RWPE1 (cell line): Measurements from ENCODE around the gene SPATS1.
"Not testable (repeated sequence)": the region's sequence is repeated elsewhere in the genome, so short reads cannot be mapped to it uniquely, and the experiment has no call there.

Experiments used
- CTCF ChIA-PET: fragments of 350-600 bp; sonication (Branson Sonifier 250); formaldehyde crosslinking; extraction: SDS; loops from one replicate; lab custom pipeline; 2021; lab: Yijun Ruan, JAX
- POLR2A ChIA-PET: fragments of 400-600 bp; formaldehyde crosslinking; extraction: SDS; loops from one replicate; lab custom pipeline; 2020; ENCODE audit warnings: antibody characterized with exemption; ENCODE audit not compliant: low non-redundant PET; lab: Yijun Ruan, JAX
- DNase-seq: peaks from one replicate; pipeline ENCODE4 v3.0.0; 2012; ENCODE audit warnings: low spot score
- H3K27ac ChIP-seq: fragments of 450-650 bp; 2 replicates; pipeline ENCODE4 v1.5.1; 2017
- CTCF ChIP-seq: fragments of 450-650 bp; conservative IDR thresholded peaks from 2 replicates; pipeline ENCODE4 v1.5.1; 2017; ENCODE audit warnings: low read depth, mild to moderate bottlenecking

The SPATS1 gene

GRCh38 chr6:44315951-44316350 lies 26.5 kb upstream of the SPATS1 start:
- DNase-seq, result no peak
- no peak for TF ChIP-seq CTCF
- H3K27ac ChIP-seq, result no peak overlapping the region
- ChIA-PET CTCF (interaction anchor here (0.7 kb wide), 1 partner anchor 933 kb away, joined by 4 read pairs; no protein-coding TSS in a partner anchor), POLR2A (no interaction called here)

GRCh38 chr6:44316481-44316880 lies 26.0 kb upstream of the SPATS1 start:
- POLR2A ChIA-PET, result no interaction called here
- no peak for TF ChIP-seq CTCF
- no peak for DNase-seq
- no peak overlapping the region for H3K27ac ChIP-seq
- CTCF ChIA-PET, result no interaction called here

GRCh38 chr6:44317136-44317631 lies 25.3 kb upstream of the SPATS1 start:
- H3K27ac ChIP-seq, CTCF ChIA-PET, DNase-seq, POLR2A ChIA-PET: not testable (repeated sequence)

GRCh38 chr6:44321210-44321609 lies 21.2 kb upstream of the SPATS1 start:
- H3K27ac ChIP-seq, result no peak overlapping the region
- no peak for DNase-seq
- no peak for TF ChIP-seq CTCF
- CTCF ChIA-PET, result interaction anchor here (0.6 to 0.7 kb wide), 2 partner anchors 18 to 455 kb away, joined by 3 read pairs; no protein-coding TSS in a partner anchor
- POLR2A ChIA-PET, result no interaction called here

GRCh38 chr6:44327096-44327495 lies 15.4 kb upstream of the SPATS1 start:
- TF ChIP-seq CTCF, result no peak
- POLR2A ChIA-PET, result no interaction called here
- DNase-seq, result no peak
- no peak overlapping the region for H3K27ac ChIP-seq
- CTCF ChIA-PET, result no interaction called here

DNA sequence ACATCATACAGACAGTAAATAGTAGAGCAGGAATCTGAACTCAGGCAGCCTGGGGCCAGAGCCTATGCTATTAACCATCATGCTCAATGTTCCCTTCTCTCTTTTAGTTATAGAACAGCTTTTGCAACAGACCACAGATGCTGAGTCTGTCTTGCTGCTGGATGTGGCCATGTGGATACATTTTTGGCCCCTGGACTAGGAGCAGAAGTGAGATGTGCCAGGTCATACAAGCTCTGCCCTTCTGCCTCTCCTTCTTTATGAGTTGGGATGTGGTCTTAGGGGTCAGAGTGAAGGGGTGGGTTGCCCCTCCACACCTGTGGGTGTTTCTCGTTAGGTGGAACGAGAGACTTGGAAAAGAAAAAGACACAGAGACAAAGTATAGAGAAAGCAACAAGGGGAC lies 14.7 kb upstream of the SPATS1 start:
- no peak for DNase-seq
- no peak for TF ChIP-seq CTCF
- ChIA-PET CTCF (interaction anchor here (0.5 to 0.8 kb wide), 2 partner anchors 22 to 61 kb away, joined by 4 read pairs; no protein-coding TSS in a partner anchor), POLR2A (no interaction called here)
- no peak overlapping the region for H3K27ac ChIP-seq

- POLR2A ChIA-PET, H3K27ac ChIP-seq, DNase-seq: not testable (repeated sequence)
- CTCF ChIA-PET, result interaction anchor here (0.5 to 0.8 kb wide), 2 partner anchors 23 to 61 kb away, joined by 4 read pairs; no protein-coding TSS in a partner anchor
Observed at GRCh38 chr6:44328203-44328602, 14.2 kb upstream of the SPATS1 start.
